HepG2 (cell line): ENCODE measurements around the gene EIF4E1B. TPM values are rescaled to one million over a fixed set of nuclear protein-coding genes. Genes with fewer than 3 reads are reported as not detected.

Experiments
- FOXC1 ChIP-seq: sonication (generic); formaldehyde crosslinking; IDR thresholded peaks from 2 replicates; pipeline ENCODE4 v1.8.0; 2022; ENCODE audit warnings: mild to moderate bottlenecking, missing genetic modification reagents, borderline replicate concordance
- FOXP1 ChIP-seq, 2 experiments: fragments of 450-650 bp in 1 of 2; IDR thresholded peaks; 2 replicates each; pipeline ENCODE4 v1.6.1; 2017 to 2018; ENCODE audit warnings: antibody characterized with exemption in 1 of 2
- MAF1 ChIP-seq: sonication (generic); formaldehyde crosslinking; IDR thresholded peaks from 2 replicates; pipeline ENCODE4 v1.5.0; 2020; ENCODE audit warnings: missing genetic modification reagents, borderline replicate concordance
- SRY ChIP-seq: sonication (generic); formaldehyde crosslinking; IDR thresholded peaks from 2 replicates; pipeline ENCODE4 v1.8.0; 2022; ENCODE audit warnings: mild to moderate bottlenecking, missing genetic modification reagents
- ZBTB1 ChIP-seq: sonication (generic); formaldehyde crosslinking; IDR thresholded peaks from 2 replicates; pipeline ENCODE4 v1.4.0; 2020; ENCODE audit warnings: missing genetic modification reagents, borderline replicate concordance
- ZBTB38 ChIP-seq: sonication (generic); formaldehyde crosslinking; IDR thresholded peaks from 2 replicates; pipeline ENCODE4 v1.5.1; 2020; ENCODE audit warnings: mild to moderate bottlenecking, missing genetic modification reagents
- ZFP36L2 ChIP-seq: sonication (generic); formaldehyde crosslinking; IDR thresholded peaks from 2 replicates; pipeline ENCODE4 v1.4.0; 2020; ENCODE audit warnings: missing genetic modification reagents
- ZNF138 ChIP-seq: sonication (generic); formaldehyde crosslinking; IDR thresholded peaks from 2 replicates; pipeline ENCODE4 v1.5.0; 2020; ENCODE audit warnings: mild to moderate bottlenecking, low read depth, missing genetic modification reagents
- ZNF652 ChIP-seq: IDR thresholded peaks from 2 replicates; pipeline ENCODE4 v1.6.1; 2016; ENCODE audit warnings: low read depth, borderline replicate concordance
- ZNF747 ChIP-seq: sonication (generic); formaldehyde crosslinking; IDR thresholded peaks from 2 replicates; pipeline ENCODE4 v1.8.1; 2023; ENCODE audit warnings: missing genetic modification reagents, mild to moderate bottlenecking, borderline replicate concordance
- ZSCAN21 ChIP-seq: sonication (generic); formaldehyde crosslinking; IDR thresholded peaks from 2 replicates; pipeline ENCODE4 v1.8.0; 2022; ENCODE audit warnings: mild to moderate bottlenecking, missing genetic modification reagents, moderate library complexity, borderline replicate concordance
- polyA plus RNA-seq, 8 experiments: library from polyadenylated mRNA; depleted of rRNA in 3 of 8; stranded (reverse) in 7 of 8; unstranded in 1 of 8; fragments of >200 nt; fragmentation: Illumina TruSeq in 4 of 8; extraction: Trizol in 4 of 8; gene quantifications; 2 replicates each; pipeline versions ENCODE4 v1.2.1 to v1.2.3, GENCODE V29; 2011 to 2016; ENCODE audit warnings: low read depth in 4 of 8, missing spikeins in 1 of 8, mixed read lengths in 1 of 8; ENCODE audit not compliant: insufficient read depth in 1 of 8
- total RNA-seq, 5 experiments: library from RNA; depleted of rRNA; stranded (reverse); fragments of >200 nt; fragmentation: Illumina TruSeq; extraction: Trizol; gene quantifications; 2 replicates each; pipeline ENCODE4 v1.2.3, GENCODE V29; 2016; ENCODE audit warnings: low read depth in 1 of 5
- TF ChIP-seq, protein P1 (sequence below): sonication (generic); formaldehyde crosslinking; IDR thresholded peaks from one replicate; pipeline ENCODE4 v1.5.1; 2020; ENCODE audit warnings: mild to moderate bottlenecking, missing genetic modification reagents; ENCODE audit errors: not compliant biosample characterization
- TF ChIP-seq, protein P2 (sequence below): sonication (generic); formaldehyde crosslinking; IDR thresholded peaks from 2 replicates; pipeline ENCODE4 v1.9.0; 2021; ENCODE audit warnings: missing genetic modification reagents, mild to moderate bottlenecking, borderline replicate concordance
- TF ChIP-seq, protein P3 (sequence below): IDR thresholded peaks from 2 replicates; pipeline ENCODE4 v1.6.1; 2016
- TF ChIP-seq, protein P4 (sequence below): sonication (generic); formaldehyde crosslinking; conservative IDR thresholded peaks from 2 replicates; pipeline ENCODE4 v1.4.0; 2020; ENCODE audit warnings: missing genetic modification reagents
- TF ChIP-seq, protein P5 (sequence below): sonication (generic); formaldehyde crosslinking; IDR thresholded peaks from 2 replicates; pipeline ENCODE4 v1.4.0; 2020; ENCODE audit warnings: mild to moderate bottlenecking, missing genetic modification reagents, borderline replicate concordance

EIF4E1B gene
- total and polyA plus RNA-seq, 2 of the 13 experiments (the other 11 are each of a cell fraction or from before 2014, with no cell fraction given) = not detected

DNA sequence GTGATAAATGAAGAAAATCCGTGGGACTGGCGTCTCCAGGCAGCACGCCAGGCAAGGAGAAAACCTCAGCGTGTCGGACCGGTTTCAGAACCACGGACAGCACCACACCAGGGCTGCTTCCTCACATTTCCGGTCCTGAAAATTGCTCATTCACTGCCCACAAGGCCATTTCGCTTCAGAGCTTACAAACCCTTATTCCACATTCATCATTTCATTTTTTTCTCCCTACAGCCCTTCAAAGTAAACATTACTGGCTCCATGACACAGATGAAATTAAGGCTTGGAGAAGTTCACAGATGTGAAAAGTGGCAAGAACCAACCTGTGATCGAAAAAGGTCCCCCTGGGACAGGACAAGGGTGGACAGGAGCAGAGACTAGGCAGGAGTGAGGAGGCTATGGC is 19.0 kb upstream of the EIF4E1B start (continued):
- TF ChIP-seq, protein P1, sequence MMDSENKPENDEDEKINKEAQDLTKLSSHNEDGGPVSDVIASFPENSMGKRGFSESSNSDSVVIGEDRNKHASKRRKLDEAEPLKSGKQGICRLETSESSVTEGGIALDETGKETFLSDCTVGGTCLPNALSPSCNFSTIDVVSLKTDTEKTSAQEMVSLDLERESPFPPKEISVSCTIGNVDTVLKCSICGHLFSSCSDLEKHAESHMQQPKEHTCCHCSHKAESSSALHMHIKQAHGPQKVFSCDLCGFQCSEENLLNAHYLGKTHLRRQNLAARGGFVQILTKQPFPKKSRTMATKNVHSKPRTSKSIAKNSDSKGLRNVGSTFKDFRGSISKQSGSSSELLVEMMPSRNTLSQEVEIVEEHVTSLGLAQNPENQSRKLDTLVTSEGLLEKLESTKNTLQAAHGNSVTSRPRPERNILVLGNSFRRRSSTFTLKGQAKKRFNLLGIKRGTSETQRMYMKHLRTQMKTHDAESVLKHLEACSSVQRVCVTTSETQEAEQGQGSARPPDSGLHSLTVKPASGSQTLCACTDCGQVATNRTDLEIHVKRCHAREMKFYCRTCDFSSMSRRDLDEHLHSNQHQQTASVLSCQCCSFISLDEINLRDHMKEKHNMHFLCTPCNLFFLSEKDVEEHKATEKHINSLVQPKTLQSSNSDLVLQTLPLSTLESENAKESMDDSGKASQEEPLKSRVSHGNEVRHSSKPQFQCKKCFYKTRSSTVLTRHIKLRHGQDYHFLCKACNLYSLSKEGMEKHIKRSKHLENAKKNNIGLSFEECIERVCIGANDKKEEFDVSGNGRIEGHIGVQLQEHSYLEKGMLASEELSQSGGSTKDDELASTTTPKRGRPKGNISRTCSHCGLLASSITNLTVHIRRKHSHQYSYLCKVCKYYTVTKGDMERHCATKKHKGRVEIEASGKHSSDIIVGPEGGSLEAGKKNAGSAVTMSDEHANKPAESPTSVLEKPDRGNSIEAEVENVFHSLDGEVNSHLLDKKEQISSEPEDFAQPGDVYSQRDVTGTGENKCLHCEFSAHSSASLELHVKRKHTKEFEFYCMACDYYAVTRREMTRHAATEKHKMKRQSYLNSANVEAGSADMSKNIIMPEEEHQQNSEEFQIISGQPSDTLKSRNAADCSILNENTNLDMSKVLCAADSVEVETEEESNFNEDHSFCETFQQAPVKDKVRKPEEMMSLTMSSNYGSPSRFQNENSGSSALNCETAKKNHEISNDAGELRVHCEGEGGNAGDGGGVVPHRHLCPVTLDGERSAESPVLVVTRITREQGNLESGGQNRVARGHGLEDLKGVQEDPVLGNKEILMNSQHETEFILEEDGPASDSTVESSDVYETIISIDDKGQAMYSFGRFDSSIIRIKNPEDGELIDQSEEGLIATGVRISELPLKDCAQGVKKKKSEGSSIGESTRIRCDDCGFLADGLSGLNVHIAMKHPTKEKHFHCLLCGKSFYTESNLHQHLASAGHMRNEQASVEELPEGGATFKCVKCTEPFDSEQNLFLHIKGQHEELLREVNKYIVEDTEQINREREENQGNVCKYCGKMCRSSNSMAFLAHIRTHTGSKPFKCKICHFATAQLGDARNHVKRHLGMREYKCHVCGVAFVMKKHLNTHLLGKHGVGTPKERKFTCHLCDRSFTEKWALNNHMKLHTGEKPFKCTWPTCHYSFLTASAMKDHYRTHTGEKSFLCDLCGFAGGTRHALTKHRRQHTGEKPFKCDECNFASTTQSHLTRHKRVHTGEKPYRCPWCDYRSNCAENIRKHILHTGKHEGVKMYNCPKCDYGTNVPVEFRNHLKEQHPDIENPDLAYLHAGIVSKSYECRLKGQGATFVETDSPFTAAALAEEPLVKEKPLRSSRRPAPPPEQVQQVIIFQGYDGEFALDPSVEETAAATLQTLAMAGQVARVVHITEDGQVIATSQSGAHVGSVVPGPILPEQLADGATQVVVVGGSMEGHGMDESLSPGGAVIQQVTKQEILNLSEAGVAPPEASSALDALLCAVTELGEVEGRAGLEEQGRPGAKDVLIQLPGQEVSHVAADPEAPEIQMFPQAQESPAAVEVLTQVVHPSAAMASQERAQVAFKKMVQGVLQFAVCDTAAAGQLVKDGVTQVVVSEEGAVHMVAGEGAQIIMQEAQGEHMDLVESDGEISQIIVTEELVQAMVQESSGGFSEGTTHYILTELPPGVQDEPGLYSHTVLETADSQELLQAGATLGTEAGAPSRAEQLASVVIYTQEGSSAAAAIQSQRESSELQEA (CRISPR knock-in tag) = no peak
- TF ChIP-seq, protein P2, sequence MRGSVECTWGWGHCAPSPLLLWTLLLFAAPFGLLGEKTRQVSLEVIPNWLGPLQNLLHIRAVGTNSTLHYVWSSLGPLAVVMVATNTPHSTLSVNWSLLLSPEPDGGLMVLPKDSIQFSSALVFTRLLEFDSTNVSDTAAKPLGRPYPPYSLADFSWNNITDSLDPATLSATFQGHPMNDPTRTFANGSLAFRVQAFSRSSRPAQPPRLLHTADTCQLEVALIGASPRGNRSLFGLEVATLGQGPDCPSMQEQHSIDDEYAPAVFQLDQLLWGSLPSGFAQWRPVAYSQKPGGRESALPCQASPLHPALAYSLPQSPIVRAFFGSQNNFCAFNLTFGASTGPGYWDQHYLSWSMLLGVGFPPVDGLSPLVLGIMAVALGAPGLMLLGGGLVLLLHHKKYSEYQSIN = no peak
- TF ChIP-seq ZNF747 (CRISPR knock-in tag) = no peak
- TF ChIP-seq, protein P3, sequence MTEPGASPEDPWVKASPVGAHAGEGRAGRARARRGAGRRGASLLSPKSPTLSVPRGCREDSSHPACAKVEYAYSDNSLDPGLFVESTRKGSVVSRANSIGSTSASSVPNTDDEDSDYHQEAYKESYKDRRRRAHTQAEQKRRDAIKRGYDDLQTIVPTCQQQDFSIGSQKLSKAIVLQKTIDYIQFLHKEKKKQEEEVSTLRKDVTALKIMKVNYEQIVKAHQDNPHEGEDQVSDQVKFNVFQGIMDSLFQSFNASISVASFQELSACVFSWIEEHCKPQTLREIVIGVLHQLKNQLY = 0 out of 2 replicates have a peak, but pooled peaks have one; percentile 32
- TF ChIP-seq SRY = peak; percentile 90; the same call in 1 of the 2 replicates
- peak; percentile 57; the same call in 1 of the 2 replicates for TF ChIP-seq ZNF138 (CRISPR knock-in tag)
- no peak for TF ChIP-seq FOXC1 (CRISPR knock-in tag)
- no peak for TF ChIP-seq ZNF652 (CRISPR knock-in tag)
- TF ChIP-seq ZSCAN21 (CRISPR knock-in tag) = peak; percentile 68; the same call in 1 of the 2 replicates
- no peak for TF ChIP-seq ZBTB1 (CRISPR knock-in tag)
- TF ChIP-seq FOXP1 (IDR thresholded peaks at IDR 0.05) = no peak
- TF ChIP-seq FOXP1 (CRISPR knock-in tag; IDR thresholded peaks at IDR 0.05) = no peak
- 0 out of 2 replicates have a peak, but pooled peaks have one; percentile 72 for TF ChIP-seq ZFP36L2
- TF ChIP-seq MAF1 = no peak
- TF ChIP-seq, protein P4, sequence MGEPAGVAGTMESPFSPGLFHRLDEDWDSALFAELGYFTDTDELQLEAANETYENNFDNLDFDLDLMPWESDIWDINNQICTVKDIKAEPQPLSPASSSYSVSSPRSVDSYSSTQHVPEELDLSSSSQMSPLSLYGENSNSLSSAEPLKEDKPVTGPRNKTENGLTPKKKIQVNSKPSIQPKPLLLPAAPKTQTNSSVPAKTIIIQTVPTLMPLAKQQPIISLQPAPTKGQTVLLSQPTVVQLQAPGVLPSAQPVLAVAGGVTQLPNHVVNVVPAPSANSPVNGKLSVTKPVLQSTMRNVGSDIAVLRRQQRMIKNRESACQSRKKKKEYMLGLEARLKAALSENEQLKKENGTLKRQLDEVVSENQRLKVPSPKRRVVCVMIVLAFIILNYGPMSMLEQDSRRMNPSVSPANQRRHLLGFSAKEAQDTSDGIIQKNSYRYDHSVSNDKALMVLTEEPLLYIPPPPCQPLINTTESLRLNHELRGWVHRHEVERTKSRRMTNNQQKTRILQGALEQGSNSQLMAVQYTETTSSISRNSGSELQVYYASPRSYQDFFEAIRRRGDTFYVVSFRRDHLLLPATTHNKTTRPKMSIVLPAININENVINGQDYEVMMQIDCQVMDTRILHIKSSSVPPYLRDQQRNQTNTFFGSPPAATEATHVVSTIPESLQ (CRISPR knock-in tag) = no peak
- TF ChIP-seq ZBTB38 (CRISPR knock-in tag) = no peak
- TF ChIP-seq, protein P5, sequence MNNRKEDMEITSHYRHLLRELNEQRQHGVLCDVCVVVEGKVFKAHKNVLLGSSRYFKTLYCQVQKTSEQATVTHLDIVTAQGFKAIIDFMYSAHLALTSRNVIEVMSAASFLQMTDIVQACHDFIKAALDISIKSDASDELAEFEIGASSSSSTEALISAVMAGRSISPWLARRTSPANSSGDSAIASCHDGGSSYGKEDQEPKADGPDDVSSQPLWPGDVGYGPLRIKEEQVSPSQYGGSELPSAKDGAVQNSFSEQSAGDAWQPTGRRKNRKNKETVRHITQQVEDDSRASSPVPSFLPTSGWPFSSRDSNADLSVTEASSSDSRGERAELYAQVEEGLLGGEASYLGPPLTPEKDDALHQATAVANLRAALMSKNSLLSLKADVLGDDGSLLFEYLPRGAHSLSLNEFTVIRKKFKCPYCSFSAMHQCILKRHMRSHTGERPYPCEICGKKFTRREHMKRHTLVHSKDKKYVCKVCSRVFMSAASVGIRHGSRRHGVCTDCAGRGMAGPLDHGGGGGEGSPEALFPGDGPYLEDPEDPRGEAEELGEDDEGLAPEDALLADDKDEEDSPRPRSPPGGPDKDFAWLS (CRISPR knock-in tag) = no peak
